Measurements from ENCODE around the gene ZSWIM6.

ZSWIM6 gene

DNA sequence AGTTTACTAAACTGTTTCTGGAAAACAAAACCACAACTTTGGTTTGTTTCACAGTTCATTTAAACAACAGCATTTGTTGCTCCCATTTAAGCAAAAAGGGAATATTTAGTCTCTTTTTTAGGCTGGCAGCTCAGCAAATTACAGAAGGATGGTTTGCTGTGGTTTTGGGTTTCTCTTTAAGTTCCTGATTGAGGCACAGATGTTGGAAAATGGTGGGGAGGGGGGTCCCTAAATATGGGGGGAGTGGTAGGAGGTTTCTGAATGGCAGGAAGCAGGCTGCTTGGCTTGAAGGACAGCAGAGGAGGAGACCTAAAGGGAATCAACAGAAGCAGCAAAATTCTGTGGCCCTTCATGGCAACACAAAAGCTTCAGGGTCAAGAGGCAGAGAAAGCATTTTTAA, 263.4 kb downstream of the ZSWIM6 start:
- DNase-seq (ENCODE audit: low read depth in 2 of 2) = no peak
